NCI-H526 treated with DMSO at 0.1 percent for 48 hours (cell line): ENCODE measurements around the gene PKN2.

Experiments
- DNase-seq: peaks from one replicate; lab custom pipeline; 2025; lab: John Stamatoyannopoulos, UW

Gene PKN2

GRCh38 chr1:88683541-88684481 lies at the start of gene PKN2:
Gene PKN2 (plus strand): TSS chr1:88684273. CDS start chr1:88684581, 308 bp downstream.
- peak; percentile 96 for DNase-seq

GRCh38 chr1:88634538-88634937 lies 49.5 kb upstream of the PKN2 start:
- DNase-seq: no peak

- DNase-seq: no peak
Observed at GRCh38 chr1:88640060-88640459, 44.0 kb upstream of the PKN2 start.

GRCh38 chr1:88645886-88646285 lies 38.2 kb upstream of the PKN2 start:
- no peak for DNase-seq

GRCh38 chr1:88646476-88647248 lies 37.4 kb upstream of the PKN2 start:
- no peak for DNase-seq

GRCh38 chr1:88647249-88647645 lies 36.8 kb upstream of the PKN2 start:
- no peak for DNase-seq

GRCh38 chr1:88647749-88648415 lies 36.2 kb upstream of the PKN2 start:
- no peak for DNase-seq

- no peak for DNase-seq
Observed at GRCh38 chr1:88648706-88649105, 35.4 kb upstream of the PKN2 start.

GRCh38 chr1:88649932-88650331 lies 34.1 kb upstream of the PKN2 start:
- DNase-seq: no peak

GRCh38 chr1:88650676-88651418 lies 33.2 kb upstream of the PKN2 start:
- no peak for DNase-seq

- no peak for DNase-seq
Observed at GRCh38 chr1:88655140-88655539, 28.9 kb upstream of the PKN2 start.

GRCh38 chr1:88655685-88656299 lies 28.3 kb upstream of the PKN2 start:
- no peak for DNase-seq

GRCh38 chr1:88658419-88658818 lies 25.7 kb upstream of the PKN2 start:
- DNase-seq: no peak

- DNase-seq: no peak
Observed at GRCh38 chr1:88659552-88659951, 24.5 kb upstream of the PKN2 start.

GRCh38 chr1:88661188-88661587 lies 22.9 kb upstream of the PKN2 start:
- no peak for DNase-seq

GRCh38 chr1:88661951-88662699 lies 21.9 kb upstream of the PKN2 start:
- no peak for DNase-seq

GRCh38 chr1:88662723-88663122 lies 21.4 kb upstream of the PKN2 start:
- DNase-seq: peak; percentile 41

- DNase-seq: no peak
Observed at GRCh38 chr1:88668405-88668804, 15.7 kb upstream of the PKN2 start.

- no peak for DNase-seq
Observed at GRCh38 chr1:88670462-88670861, 13.6 kb upstream of the PKN2 start.

- no peak for DNase-seq
Observed at GRCh38 chr1:88673446-88673845, 10.6 kb upstream of the PKN2 start.

- DNase-seq: peak; percentile 83
Observed at GRCh38 chr1:88678405-88678804, 5.7 kb upstream of the PKN2 start.
